Stimulated activated CD4-positive, alpha-beta T cell treated with anti-CD3 and anti-CD28 coated beads, TNF-alpha, amount 100 ng/mL, for 24 hours (primary cell): ENCODE measurements around the gene EPHA5.

Experiments used
- DNase-seq, 3 experiments: peaks; one replicate each; pipeline ENCODE4 v3.0.0-alpha.2; 2020; ENCODE audit warnings: low read depth in 3 of 3

The EPHA5 gene

GRCh38 chr4:65495439-65495838 is 174.8 kb downstream of the EPHA5 start:
- DNase-seq = no peak

GRCh38 chr4:65482410-65482809 is 187.9 kb downstream of the EPHA5 start:
- DNase-seq = no peak

- no peak for DNase-seq
These were observed 197.8 kb downstream of the EPHA5 start for GRCh38 chr4:65472531-65472930.

- DNase-seq = no peak
These were observed 203.1 kb downstream of the EPHA5 start for GRCh38 chr4:65467068-65467680.

GRCh38 chr4:65461781-65462180 is 208.5 kb downstream of the EPHA5 start:
- no peak for DNase-seq

GRCh38 chr4:65457011-65457410 is 213.3 kb downstream of the EPHA5 start:
- DNase-seq = no peak

GRCh38 chr4:65456579-65456978 is 213.7 kb downstream of the EPHA5 start:
- DNase-seq = no peak

GRCh38 chr4:65453398-65453797 is 216.9 kb downstream of the EPHA5 start:
- DNase-seq = no peak

GRCh38 chr4:65450899-65451298 is 219.4 kb downstream of the EPHA5 start:
- no peak for DNase-seq

GRCh38 chr4:65437102-65437501 is 233.2 kb downstream of the EPHA5 start:
- no peak for DNase-seq

GRCh38 chr4:65422109-65422508 is 248.2 kb downstream of the EPHA5 start:
- no peak for DNase-seq

GRCh38 chr4:65420036-65420435 is 250.3 kb downstream of the EPHA5 start:
- DNase-seq = no peak

GRCh38 chr4:65416891-65417290 is 253.4 kb downstream of the EPHA5 start:
- DNase-seq = no peak

GRCh38 chr4:65407483-65407882 is 262.8 kb downstream of the EPHA5 start:
- no peak for DNase-seq

- DNase-seq = no peak
These were observed 269.2 kb downstream of the EPHA5 start for GRCh38 chr4:65401083-65401482.

- no peak for DNase-seq
These were observed 271.2 kb downstream of the EPHA5 start for GRCh38 chr4:65399084-65399483.

GRCh38 chr4:65393078-65393477 is 277.2 kb downstream of the EPHA5 start:
- DNase-seq = no peak

GRCh38 chr4:65392488-65392887 is 277.8 kb downstream of the EPHA5 start:
- no peak for DNase-seq

GRCh38 chr4:65391814-65392213 is 278.5 kb downstream of the EPHA5 start:
- no peak for DNase-seq

GRCh38 chr4:65391382-65391781 is 278.9 kb downstream of the EPHA5 start:
- no peak for DNase-seq

- DNase-seq = no peak
These were observed 283.4 kb downstream of the EPHA5 start for GRCh38 chr4:65386927-65387326.

- no peak for DNase-seq
These were observed 286.5 kb downstream of the EPHA5 start for GRCh38 chr4:65383589-65384305.

GRCh38 chr4:65381648-65382047 is 288.6 kb downstream of the EPHA5 start:
- DNase-seq = no peak

GRCh38 chr4:65370709-65371108 is 299.6 kb downstream of the EPHA5 start:
- DNase-seq = no peak
